Fibroblast of peridontal ligament (primary cell): ENCODE results near the gene TMC5.
A peak's percentile ranks its signal among the peaks of the same experiment; 100 is the strongest.
"Not testable (repeated sequence)": the region's sequence is repeated elsewhere in the genome, so short reads cannot be mapped to it uniquely, and the experiment has no call there.

Experiments
- DNase-seq: peaks from one replicate; pipeline ENCODE4 v3.0.0-alpha.2; 2010; ENCODE audit errors: extremely low read depth

Gene TMC5

GRCh38 chr16:19417640-19418039 lies at the start of gene TMC5:
TMC5 (plus strand) TSS chr16:19417883; CDS start chr16:19440039, 22,156 bp downstream.
- DNase-seq, result no peak

- not testable (repeated sequence) for DNase-seq
Observed at GRCh38 chr16:19372541-19372940, 45.1 kb upstream of the TMC5 start.

GRCh38 chr16:19374402-19374801 lies 43.3 kb upstream of the TMC5 start:
- DNase-seq, result no peak

- peak; percentile 72 for DNase-seq
Observed at GRCh38 chr16:19375561-19376158, 42.0 kb upstream of the TMC5 start.

- no peak for DNase-seq
Observed at GRCh38 chr16:19377864-19378263, 39.8 kb upstream of the TMC5 start.

GRCh38 chr16:19378511-19378910 lies 39.2 kb upstream of the TMC5 start:
- DNase-seq, result no peak

- DNase-seq, result no peak
Observed at GRCh38 chr16:19379838-19380237, 37.8 kb upstream of the TMC5 start.

- no peak for DNase-seq
Observed at GRCh38 chr16:19380328-19380727, 37.4 kb upstream of the TMC5 start.

- no peak for DNase-seq
Observed at GRCh38 chr16:19382084-19382801, 35.4 kb upstream of the TMC5 start.

GRCh38 chr16:19382887-19383816 lies 34.5 kb upstream of the TMC5 start:
- DNase-seq, result no peak

- no peak for DNase-seq
Observed at GRCh38 chr16:19384656-19385055, 33.0 kb upstream of the TMC5 start.

- no peak for DNase-seq
Observed at GRCh38 chr16:19386525-19386924, 31.2 kb upstream of the TMC5 start.

- DNase-seq, result no peak
Observed at GRCh38 chr16:19389246-19389645, 28.4 kb upstream of the TMC5 start.

GRCh38 chr16:19391185-19391776 lies 26.4 kb upstream of the TMC5 start:
- DNase-seq, result not testable (repeated sequence)

GRCh38 chr16:19392352-19392751 lies 25.3 kb upstream of the TMC5 start:
- DNase-seq, result no peak

- no peak for DNase-seq
Observed at GRCh38 chr16:19393226-19394111, 24.2 kb upstream of the TMC5 start.

GRCh38 chr16:19395646-19396267 lies 21.9 kb upstream of the TMC5 start:
- DNase-seq, result not testable (repeated sequence)

GRCh38 chr16:19396555-19397011 lies 21.1 kb upstream of the TMC5 start:
- DNase-seq, result no peak

GRCh38 chr16:19397373-19397772 lies 20.3 kb upstream of the TMC5 start:
- not testable (repeated sequence) for DNase-seq

GRCh38 chr16:19400711-19401110 lies 17.0 kb upstream of the TMC5 start:
- no peak for DNase-seq
